ENCODE data around the gene SRSF5.

DNA sequence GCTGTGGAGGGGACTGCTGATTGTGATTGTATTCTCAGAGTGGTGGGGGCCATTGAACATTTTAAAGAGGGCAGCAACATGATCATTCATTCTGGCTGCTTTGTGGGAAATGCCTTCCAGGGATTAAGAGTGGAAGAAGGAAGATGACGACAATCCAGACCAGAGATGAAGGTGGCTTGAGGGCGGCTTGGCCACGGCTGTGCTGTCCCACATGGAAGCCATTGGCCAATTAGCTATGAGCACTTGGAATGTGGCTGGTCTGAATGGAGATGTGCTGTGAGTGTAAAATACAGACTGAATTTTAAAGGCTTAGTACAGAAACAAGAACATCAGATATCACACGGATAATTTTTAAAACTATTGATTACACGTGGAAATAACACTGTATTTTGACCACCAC is 49.3 kb downstream of the SRSF5 start:
- TF ChIP-seq, protein P1, sequence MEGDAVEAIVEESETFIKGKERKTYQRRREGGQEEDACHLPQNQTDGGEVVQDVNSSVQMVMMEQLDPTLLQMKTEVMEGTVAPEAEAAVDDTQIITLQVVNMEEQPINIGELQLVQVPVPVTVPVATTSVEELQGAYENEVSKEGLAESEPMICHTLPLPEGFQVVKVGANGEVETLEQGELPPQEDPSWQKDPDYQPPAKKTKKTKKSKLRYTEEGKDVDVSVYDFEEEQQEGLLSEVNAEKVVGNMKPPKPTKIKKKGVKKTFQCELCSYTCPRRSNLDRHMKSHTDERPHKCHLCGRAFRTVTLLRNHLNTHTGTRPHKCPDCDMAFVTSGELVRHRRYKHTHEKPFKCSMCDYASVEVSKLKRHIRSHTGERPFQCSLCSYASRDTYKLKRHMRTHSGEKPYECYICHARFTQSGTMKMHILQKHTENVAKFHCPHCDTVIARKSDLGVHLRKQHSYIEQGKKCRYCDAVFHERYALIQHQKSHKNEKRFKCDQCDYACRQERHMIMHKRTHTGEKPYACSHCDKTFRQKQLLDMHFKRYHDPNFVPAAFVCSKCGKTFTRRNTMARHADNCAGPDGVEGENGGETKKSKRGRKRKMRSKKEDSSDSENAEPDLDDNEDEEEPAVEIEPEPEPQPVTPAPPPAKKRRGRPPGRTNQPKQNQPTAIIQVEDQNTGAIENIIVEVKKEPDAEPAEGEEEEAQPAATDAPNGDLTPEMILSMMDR (IDR thresholded peaks at IDR 0.05 in 4 of 5, conservative IDR thresholded peaks at IDR 0.05 in 1 of 5), result no peak
- no peak for TF ChIP-seq POLR2A (IDR thresholded peaks at IDR 0.05)

All from gastrocnemius medialis (tissue), 4 donors.